Measurements from ENCODE around the gene ZNF260. TPM values are rescaled to one million over a fixed set of nuclear protein-coding genes. Genes with fewer than 3 reads are reported as not detected.

The ZNF260 gene
- total RNA-seq, 3 donors from 2014 or later, result 9.1 to 35.6 (median 22.0) TPM

GRCh38 chr19:36573020-36573894 lies 45.2 kb upstream of the ZNF260 start, which contains the start of gene ZNF529:
Gene ZNF529, minus strand, starts transcription at chr19:36573292. Its CDS starts 946 bp downstream, at chr19:36572346.
- intact Hi-C loops (cut with DNase I; ENCODE audit: low total_unique reads), result no loop called here
- Histone ChIP-seq H3K27ac (peak within 1 kb of the TSS; percentile 89 to 94), H3K27me3 (no peaks in the 10 kb centered on the region), H3K36me3 (peaks cover 6% of the 10 kb centered on the region), H3K4me1 (no peaks in the 10 kb centered on the region), H3K9me3 (peaks cover 17 to 39% of the 10 kb centered on the region in 2 donors), H3K4me3 (peak within 1 kb of the TSS; percentile 86 to 96 (median 94))
- TF ChIP-seq POLR2AphosphoS5 (IDR thresholded peaks at IDR 0.05) (peak; percentile 78 to 95 (median 82)), POLR2A (IDR thresholded peaks at IDR 0.05) (peak; percentile 54), CTCF (IDR thresholded peaks at IDR 0.05) (no peak)
- DNase-seq (ENCODE audit: low spot score in 2 of 2), result peak; percentile 87 to 89

- Histone ChIP-seq H3K27ac (peak overlapping the region; percentile 89 to 94), H3K36me3 (peaks cover 6% of the 10 kb centered on the region), H3K4me3 (peak overlapping the region; percentile 86 to 96 (median 94)), H3K4me1 (no peaks in the 10 kb centered on the region), H3K27me3 (no peaks in the 10 kb centered on the region), H3K9me3 (peaks cover 24 to 40% of the 10 kb centered on the region in 2 donors)
- no peak for DNase-seq (ENCODE audit: low spot score in 2 of 2)
- intact Hi-C loops (cut with DNase I; ENCODE audit: low total_unique reads), result no loop called here
- TF ChIP-seq POLR2AphosphoS5 (IDR thresholded peaks at IDR 0.05) (no peak), POLR2A (IDR thresholded peaks at IDR 0.05) (no peak), CTCF (IDR thresholded peaks at IDR 0.05) (no peak)
These were observed 44.5 kb upstream of the ZNF260 start for GRCh38 chr19:36572593-36573019.

- Histone ChIP-seq H3K9me3 (peaks cover 86 to 99% of the 10 kb centered on the region in 2 donors), H3K4me1 (no peaks in the 10 kb centered on the region), H3K27ac (no peak overlapping the region), H3K36me3 (peaks cover 27% of the 10 kb centered on the region), H3K27me3 (no peaks in the 10 kb centered on the region), H3K4me3 (no peak overlapping the region)
- intact Hi-C loops (cut with DNase I; ENCODE audit: low total_unique reads), result no loop called here
- TF ChIP-seq POLR2AphosphoS5 (IDR thresholded peaks at IDR 0.05) (no peak), CTCF (IDR thresholded peaks at IDR 0.05) (no peak), POLR2A (IDR thresholded peaks at IDR 0.05) (no peak)
- no peak for DNase-seq (ENCODE audit: low spot score in 2 of 2)
These were observed 36.3 kb upstream of the ZNF260 start for GRCh38 chr19:36564391-36564790.

GRCh38 chr19:36547001-36547732 lies 19.1 kb upstream of the ZNF260 start:
- Histone ChIP-seq H3K27me3 (no peaks in the 10 kb centered on the region), H3K4me1 (no peaks in the 10 kb centered on the region), H3K36me3 (peaks cover 72% of the 10 kb centered on the region), H3K9me3 (peaks cover 80 to 100% of the 10 kb centered on the region in 2 donors), H3K27ac (no peak overlapping the region), H3K4me3 (no peak overlapping the region)
- intact Hi-C loops (cut with DNase I; ENCODE audit: low total_unique reads), result no loop called here
- DNase-seq (ENCODE audit: low spot score in 2 of 2), result no peak
- TF ChIP-seq CTCF (IDR thresholded peaks at IDR 0.05) (no peak), POLR2AphosphoS5 (IDR thresholded peaks at IDR 0.05) (no peak), POLR2A (IDR thresholded peaks at IDR 0.05) (no peak)
